GM18507 (cell line): ENCODE results near the gene HOXC11.

Experiments
- DNase-seq: peaks from one replicate; pipeline ENCODE4 v3.0.0; 2011; ENCODE audit warnings: low read depth; ENCODE audit not compliant: insufficient read length; ENCODE audit errors: extremely low spot score
- FAIRE-seq: peaks from 2 replicates; lab custom pipeline; 2011; peaks lifted over from hg19 to GRCh38; lab: Jason Lieb, UNC

Gene HOXC11

DNA sequence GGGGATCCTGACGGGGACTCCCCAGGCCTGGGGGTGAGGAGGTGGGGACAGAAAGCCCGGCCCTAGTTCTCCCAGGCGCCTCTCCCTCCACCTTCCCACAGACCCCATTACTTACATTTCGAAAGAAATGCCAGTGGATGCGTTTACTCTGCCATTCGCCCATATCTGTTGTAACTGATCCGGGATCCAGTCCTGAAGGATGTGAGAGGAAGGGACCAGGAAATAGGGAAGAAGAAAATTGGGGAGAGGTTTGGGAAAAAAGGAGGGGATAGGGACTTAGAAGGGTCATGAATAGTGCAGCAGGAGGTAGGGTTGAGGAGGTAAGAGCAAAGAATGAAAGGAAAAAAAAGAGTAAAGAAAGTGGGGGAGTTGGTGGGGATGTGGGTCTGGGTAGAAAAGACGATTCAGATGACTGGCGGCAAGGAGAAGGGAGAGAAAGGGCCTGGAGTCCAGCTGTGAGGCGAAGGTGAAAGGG, 17.1 kb upstream of the HOXC11 start:
- FAIRE-seq (no peak), DNase-seq (no peak)

DNA sequence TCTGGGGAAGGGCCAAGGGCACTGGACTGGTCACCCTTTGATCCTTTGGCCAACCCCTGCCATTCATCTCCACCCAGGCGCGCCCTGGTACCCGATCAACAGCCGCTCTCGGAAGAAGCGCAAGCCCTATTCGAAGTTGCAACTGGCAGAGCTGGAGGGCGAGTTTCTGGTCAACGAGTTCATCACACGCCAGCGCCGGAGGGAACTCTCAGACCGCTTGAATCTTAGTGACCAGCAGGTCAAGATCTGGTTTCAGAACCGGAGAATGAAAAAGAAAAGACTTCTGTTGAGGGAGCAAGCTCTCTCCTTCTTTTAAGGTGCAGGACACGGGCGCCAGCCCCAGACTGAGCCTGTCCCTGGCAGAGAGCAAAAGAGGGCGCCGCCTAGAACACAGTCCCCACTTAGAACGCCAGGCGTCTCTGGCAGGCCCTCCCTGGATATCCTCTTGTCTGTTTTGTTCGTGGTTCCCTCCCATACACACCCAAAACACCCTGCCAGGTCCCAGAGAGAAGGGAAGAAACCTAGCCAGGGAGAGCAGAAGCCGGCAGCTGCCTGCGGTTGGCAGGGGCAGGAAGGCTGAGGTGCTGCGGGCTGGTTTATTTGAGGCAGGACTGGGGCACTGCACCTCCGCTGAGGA, 16.6 kb upstream of the HOXC11 start:
- DNase-seq (no peak), FAIRE-seq (no peak)

DNA sequence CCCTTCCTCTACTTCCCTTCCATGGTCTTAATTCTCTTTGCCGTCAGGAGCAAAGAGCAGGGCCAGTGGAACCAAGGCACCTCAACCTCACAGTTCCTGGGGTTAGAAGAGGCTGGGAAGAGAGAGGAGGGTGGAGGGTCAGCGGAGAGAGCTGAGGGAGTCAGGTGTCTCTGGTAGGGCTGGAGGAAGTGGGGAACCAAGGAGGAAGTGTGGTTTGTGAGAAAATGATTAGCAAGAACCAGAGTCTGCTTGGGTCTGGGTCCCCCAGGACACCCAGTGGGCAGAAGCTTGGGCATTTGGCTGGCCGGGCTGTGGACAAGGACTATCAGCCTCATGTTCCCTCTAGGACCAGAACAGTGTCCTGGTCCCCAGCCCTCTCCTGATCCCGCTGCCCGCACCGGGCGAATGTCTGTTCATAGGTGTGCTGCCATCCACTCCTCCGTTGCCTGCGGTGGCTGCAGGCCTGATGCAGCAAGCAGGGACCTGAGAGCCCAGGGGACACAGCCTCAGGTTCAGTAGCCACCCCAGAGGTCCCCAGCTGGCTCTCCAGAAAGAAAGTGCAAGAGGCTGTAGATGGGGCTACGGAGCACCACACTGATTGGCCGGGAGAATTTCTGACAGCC, 15.9 kb upstream of the HOXC11 start:
- FAIRE-seq = no peak

DNA sequence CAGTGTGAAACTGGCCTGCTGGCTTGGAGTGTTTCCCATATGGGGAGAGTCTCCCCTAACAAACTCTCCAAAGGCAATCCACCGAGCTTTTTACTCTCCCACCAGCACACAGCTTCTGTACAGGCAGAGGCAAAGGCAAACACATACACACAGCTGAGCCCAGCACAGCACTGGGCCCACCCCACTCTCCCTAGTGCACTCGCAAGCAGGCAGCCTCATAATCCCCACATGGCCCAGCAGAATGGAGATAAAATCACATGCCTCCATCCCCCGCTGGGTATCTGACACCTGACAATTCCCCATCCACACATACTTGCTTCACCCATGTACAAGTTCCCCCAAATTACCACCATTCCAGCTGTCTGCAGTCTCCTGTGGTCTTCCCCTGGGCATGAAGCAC, 14.8 kb upstream of the HOXC11 start:
- FAIRE-seq (no peak), DNase-seq (no peak)

More for the DNA sequence above, 15.9 kb upstream of the HOXC11 start:
- no peak for DNase-seq

DNA sequence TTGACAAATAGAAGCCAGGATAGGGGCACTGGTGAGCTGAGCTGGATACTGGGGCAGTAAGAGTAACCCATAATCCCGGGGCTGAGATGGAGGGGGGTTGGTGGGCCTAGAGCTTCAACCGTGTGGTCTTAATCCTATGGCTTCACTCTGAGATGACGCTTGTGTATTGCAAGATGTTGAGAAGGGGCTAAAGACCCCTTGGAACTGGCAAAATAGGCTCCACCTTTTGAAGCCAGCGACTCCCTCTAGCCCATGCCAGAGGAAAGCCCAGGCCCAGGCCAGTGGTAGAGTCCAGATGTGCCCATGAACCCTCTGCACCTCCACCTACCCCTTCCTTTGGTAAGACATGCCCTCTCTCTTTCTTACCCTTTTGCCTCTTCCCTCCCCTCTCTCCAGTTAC, 13.6 kb upstream of the HOXC11 start:
- FAIRE-seq (no peak), DNase-seq (no peak)

DNA sequence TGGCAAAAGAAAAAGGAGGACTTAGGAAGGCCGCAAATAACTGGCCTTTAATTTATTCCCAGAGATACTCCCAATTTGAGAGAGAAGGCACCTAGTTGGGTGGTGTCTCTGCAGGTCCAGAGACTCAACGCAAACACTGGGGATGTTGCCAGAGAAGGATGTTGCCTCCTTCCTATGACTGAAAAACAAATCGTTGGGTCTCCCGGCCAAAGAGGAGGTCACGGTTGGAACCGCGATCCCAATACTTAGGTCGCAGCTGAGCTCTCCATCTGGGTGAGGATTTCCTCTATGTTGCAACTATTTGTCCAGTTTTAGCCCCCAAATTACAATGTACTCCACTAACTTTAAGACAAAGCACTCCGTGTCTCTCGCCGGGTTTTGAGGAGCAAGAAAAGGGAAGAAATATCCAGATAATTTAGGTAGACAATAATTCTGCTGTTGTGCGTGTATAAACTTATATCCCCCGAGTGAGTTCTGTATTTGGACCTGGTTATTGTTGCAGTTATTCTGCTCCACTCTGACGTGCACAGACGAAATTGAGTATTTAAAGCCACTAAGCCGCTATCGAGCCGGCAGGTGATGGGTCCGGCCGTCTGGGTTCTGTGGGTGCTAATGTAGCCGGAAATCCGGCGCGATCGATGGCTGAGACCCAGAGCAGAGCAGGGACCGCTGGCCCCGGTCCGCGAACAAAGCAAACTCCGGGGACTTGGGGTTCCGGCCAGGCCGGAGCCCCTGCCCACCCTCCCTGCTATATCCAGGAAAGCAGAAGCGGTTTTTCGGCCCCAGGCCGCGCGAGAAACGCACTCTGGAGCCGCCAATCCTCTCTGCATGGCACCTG, 12.5 kb upstream of the HOXC11 start:
- DNase-seq = no peak
- FAIRE-seq = no peak

DNA sequence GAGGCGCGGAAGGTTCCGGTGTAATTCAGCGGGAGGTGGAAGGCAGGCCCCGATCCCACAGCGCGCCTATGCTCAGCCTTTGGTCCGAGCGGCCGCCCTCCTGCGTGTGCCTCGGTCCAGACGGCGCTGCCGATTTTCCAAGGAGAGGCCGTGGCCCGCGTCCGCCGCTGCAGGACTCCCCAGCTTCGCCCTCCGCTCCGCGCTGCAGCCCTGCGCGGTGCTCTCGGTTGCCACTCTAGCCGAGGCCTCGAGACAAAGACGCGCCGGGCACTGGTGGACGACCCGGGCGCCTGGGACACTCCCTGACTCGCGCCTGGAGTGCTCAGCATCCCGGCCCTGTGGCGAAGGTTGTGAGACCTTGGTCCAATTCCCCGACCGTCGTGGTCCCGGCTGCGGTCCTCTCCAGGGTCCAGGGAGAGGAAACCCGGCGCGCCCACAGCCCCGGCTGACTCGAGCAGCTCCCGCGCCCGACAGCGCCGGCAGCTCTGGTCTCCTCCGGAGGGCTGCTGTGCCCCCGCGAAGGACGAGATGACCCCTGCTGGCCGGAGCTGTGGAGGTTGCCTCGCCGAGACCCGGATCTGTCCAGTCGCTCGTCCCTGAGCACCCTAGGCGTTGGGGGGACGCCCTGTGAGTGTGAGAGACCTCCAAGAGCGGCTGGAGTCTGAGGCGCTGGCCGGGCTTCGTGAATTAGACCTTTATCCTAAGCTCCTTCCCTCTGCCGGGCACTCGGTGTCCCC, 11.7 kb upstream of the HOXC11 start:
- FAIRE-seq (no peak), DNase-seq (no peak)

DNA sequence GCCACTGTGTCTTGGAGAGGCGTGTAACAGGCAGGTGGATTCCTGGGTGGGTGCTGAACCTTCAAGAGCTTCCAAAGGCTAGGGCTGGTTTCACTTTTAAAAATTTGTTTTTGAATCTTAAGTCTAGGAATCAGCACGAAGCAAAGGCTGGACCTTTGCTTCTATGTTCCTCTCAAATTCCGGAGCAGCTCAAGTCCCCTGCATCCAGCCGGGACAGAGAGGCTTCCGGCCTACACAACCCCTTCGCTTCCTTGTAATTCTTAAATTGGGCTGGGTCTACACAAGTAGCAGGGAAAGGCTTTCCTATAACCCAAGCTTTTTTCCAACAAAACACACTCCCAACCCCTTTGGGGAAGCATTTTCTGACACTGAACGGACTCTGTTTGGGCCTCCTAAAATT, 9.9 kb upstream of the HOXC11 start:
- DNase-seq = no peak
- no peak for FAIRE-seq

DNA sequence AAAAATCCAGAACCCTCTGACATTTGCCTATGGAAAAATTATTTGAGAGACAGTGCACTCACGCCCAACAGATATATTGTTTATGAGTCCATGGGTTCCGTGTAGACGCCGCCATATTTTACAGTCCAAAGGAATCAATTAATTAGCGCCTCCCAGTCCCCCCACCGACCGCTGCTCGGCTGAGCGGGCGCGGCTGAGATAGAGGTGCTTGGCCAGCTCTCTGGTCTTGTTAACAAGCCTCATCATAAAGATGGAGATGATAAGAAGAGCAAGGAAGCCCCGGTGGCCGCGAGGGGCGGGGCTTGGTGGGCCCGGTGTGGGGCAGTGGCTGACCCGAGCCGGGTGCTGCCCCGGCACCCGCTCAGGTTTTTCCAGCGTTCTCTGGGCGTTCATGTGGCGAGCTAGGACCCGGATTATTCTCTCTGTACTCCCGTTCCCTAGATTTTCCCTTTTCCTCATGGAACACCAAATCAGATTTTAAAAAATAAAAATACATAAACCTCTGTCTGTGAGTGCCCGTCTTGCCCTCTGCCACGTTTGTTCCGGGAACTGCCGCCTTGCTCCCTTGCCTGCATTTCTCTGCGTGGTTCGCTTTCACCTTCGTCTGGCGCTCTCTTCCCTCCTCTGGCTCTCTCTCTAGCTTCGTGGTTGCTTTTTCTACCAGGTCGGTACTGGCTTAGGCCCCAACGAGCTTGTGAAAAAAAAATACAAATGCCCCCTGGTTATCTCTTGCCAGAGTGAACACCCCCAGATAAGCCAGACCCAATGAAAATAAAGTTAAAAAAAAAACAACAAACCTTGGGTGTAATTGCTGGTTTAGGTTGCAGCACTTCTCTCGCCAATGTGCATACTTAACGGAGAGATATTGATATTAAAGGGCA, 9.3 kb upstream of the HOXC11 start:
- DNase-seq (no peak), FAIRE-seq (no peak)

DNA sequence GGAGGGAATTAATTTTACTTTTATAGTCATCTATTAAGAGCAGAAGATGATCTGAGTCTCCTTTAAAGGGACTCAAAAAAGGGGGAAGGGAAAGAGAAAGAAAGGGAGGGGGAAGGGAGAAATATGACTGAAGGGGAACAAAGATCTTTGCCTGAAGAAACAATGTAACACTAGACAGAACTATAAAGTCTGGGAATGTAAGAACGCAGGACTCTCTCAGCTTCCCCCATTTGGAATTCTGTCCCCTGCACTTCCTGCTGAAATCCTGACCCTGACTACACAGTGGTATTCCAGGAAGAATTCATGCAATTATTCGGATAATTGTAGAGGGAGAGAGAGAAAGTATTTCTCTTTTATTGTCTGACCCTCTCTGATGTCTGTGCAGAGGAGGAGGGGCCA, 8.6 kb upstream of the HOXC11 start:
- DNase-seq = no peak
- FAIRE-seq = no peak

DNA sequence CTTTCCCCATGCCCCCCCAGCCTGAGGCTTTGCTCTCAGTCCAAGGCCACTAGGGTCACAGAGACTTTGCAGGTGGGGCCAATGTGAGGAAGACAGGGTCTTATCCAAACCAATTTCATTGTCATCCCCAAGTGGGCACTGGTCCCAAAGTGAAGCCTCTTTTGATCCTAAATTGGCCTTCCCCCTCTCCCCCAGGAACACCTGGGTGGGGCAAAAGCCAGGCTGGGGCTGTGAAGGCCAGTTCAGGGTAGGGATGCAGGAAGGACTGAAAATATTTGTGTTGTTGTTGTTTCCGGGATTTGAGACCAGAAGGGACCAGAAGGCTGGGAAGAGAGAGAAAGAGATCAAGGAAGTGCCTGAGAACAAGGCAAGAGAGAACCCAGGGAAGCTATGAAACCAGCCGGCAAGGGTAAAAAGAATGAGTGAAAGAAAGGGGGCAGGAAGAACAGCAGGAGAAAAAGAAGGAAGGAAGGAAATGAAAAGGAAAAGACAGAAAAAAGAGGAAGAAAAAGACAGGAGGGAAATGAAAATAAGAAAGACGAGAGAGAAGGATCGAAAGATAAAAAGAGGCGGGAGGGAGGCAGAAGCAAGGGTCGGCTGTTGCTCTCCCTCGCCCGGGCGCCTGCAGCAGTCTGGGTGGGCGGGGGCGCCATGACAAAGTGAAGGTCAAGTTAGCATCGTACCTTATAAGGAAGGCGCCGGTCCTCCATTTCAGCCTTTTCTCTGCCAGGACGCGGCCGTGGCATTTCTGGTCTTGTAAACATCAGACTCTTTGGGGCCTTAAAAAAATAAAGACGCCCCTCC, 7.4 kb upstream of the HOXC11 start:
- FAIRE-seq (no peak), DNase-seq (no peak)

DNA sequence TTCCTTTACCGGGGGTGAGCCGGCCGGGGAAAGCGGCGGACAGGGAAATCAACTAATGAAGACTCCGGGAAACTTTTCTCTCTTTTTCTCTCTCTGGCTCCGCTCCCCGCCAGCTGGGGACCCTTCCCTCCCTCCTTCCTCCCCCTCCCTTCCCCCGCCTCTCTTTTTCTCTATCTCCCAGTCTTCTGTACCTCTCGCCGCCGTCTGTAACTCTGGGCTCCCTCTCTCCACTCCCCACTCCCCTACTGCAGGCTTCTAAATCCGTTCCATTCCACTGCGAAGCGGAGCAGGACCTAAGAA, 6.9 kb upstream of the HOXC11 start:
- DNase-seq = no peak
- FAIRE-seq = no peak

DNA sequence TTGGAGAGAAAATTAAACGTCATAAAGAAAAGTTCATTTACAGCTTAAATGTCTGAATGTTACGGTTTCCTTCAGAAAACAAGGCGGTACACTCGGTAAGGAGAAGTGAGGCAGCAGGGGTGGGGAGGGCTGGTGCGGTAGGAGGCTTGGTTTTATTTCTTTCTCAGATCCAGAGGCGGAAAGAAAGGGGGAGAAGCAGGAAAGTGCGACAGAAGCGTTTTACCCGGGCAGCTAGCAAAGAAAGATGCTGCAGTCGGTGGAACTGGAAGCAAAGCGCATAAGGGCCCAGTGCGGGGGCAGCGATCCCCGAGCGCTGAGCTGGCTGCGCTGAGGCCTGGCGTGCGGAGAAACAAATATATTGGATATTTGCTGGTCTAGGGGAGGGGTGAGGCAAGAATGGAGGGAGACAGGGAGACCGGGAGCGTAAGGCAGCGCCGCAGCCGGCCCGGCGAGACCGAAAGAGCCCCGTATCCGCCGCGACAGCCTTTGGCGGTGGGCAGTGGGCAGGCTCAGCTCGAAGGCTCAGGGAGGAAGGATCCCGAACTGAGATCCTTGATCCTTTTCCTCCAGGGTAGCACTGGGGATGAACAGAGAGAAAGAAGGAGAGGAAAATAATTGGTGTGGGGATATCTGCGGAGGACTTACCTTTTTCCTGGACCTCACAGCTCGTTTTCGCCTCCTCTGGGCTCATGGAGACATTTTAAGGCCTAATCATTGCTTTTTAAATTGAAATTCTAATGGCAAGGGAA, 6.4 kb upstream of the HOXC11 start:
- DNase-seq = no peak

DNA sequence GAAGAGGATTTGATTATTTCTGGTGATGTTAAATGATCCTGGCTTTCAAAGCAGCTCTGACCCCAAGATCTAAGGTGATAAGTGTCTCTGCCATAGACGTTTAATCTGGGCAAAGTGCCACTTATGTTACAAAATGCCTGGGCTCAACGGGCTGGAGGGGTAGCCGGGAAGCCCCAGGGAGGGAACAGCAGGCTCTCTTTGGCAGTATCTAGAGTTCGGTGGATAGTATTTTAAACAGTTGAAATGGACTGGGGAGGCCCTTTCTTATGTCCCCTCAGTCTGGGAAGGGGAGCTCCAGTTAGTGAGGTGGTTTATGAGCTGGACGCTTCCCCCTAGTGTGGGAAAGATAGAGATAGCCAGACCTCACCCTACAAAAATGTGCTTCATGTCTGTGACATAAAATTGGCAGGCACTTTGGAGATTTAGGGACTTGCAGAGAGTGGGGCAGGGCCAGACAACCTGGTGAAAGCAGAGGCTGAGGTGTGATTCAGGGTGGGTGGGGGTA, 5.5 kb upstream of the HOXC11 start:
- FAIRE-seq (no peak), DNase-seq (no peak)

More for the DNA sequence above, 6.4 kb upstream of the HOXC11 start:
- no peak for FAIRE-seq

DNA sequence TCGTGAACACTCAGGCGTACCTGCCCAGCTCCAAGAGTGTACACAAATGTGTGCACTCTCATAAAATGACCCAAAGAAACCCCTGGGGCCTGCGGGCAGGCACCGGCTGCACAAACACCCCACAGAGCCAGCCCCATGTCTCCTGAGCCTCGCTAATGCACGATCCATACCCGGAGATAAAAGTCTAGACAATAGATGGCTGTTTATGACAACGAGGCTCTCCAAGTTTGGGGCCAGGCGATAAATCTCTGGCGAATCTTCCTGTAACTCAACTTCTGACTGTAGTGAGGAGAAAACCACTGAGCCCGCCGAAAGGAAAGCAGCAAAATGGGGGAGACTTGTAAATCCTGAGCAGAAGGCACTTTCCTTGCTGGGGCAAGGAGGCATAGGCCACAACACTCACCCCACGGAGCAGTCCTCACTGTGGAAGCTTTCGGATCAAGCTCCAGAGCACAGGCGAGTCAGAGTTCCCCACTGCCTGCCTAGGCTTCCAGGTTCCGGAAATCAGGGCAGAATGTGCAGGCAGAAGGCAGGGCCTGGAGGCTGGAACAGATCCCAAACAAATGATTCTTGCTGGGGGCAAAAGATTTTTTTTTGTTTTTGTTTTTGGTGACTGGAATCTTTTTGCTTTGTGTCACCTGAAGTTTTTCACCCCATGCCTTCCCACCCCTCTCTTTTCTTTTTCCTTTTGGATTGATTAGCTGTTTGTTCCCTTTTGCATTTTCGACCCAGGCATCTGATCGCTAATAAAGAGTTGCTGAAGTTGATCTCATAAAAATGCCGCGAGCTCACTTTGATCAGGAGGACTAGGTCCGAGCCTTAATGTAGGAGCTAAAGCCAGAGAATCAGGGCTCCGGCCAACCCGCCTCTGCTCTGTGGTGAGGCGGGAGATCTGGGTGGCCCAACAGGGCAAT, 4.5 kb upstream of the HOXC11 start:
- DNase-seq (no peak), FAIRE-seq (no peak)

DNA sequence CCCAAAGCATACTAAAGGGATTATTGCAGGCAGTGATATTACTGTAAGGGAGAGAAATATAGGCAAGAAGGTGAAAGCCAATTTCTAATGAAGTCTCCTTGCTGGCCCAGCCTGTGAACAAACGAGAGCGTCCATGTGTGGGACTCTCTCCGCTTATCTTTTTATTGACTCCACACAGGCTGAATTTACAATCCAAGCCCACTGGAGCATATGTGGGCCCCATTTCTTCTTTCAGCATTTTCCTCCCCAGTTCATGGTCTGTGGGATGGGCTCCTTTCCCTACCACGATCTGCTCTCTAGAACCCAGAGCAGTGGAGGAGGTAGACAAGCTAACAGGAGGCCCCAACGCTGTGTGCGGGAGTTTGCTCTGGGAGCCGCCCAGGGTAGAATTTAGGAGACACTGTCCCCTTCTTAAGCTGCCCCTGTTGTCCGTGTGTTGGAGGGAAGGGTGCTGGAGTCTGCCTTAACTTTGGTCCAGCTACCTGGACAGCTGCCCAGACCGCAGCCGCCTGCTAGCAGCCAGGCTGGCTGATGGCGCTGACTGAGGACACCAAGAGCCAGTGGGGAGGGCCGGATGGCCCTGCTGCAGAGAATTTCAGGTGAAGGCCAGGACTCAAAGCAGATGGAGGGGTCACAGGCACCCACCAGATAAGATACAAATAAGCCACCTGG, 3.2 kb upstream of the HOXC11 start:
- FAIRE-seq (no peak), DNase-seq (no peak)
